Stimulated activated CD4-positive, alpha-beta T cell treated with anti-CD3 and anti-CD28 coated beads, Interleukin-15, amount 100 ng/mL, for 48 hours (primary cell): ENCODE data around the gene TSPAN5.
"Not testable (repeated sequence)": the region's sequence is repeated elsewhere in the genome, so short reads cannot be mapped to it uniquely, and the experiment has no call there.

Experiments used
- DNase-seq, 2 donors: peaks; one replicate each; pipeline ENCODE4 v3.0.0-alpha.2; 2020; ENCODE audit warnings: low read depth in 2 of 2

The TSPAN5 gene

DNA sequence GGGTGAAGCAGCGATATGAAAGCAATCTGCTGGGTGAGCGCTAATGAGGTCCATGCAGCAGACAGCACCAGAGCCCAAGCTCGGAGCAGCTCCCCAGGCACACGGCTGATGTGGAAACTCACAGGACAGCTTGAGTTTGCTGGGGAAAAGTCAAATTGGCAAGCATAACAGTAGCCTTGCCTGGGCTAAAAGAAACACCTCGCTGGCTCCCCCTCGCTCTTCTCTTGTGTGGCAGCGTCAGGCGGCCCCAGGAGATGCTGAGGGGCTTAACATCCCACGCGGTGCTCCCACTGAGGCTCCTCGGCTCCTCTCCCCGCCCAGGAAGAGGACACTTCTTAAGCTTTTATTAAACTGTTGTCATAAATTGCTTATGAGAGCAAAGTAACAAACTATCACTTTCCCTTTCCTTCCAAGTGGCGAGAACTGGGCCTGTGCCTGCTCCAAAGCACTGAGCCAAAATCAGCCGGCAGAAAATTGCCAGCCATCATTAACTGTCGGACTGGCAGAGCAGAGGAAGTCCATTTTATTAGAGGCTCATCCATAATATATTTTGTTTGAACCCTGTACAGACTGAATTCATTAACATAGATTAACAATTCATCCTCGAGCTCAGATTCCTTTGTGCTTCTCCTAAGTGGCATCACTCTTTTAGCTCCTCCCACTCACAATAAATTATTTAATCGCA, 111.4 kb downstream of the TSPAN5 start:
- DNase-seq, result no peak

DNA sequence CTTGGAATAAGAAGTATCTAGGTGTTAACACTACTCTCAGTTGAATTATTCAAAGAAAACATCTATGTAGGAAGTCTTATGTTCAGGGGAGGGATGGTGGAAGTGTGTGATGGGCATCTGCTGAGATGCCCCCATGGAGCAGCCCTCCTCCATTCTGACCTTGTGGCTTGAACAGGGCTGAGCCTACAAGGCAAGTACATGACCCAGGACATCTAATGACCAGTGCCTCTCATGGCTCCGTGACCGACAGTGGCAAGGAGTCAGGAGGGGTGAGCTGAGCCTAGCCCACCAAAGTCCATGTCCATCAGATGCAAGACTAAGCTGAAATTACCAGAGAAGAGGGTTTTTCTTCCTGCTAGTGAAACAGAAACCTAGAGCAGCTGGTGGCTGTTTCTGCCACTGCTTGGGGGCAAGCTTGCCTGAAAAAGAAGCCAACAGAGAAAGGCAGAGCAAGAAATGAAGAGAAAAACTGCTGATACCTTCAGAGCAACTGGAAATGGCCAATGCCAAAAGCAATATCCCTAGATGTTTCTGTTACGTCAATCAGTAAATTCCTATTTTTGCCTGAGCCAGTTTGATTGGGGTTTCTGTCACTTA, 113.5 kb downstream of the TSPAN5 start:
- DNase-seq, result no peak

- no peak for DNase-seq
Measured at GRCh38 chr4:98544141-98544817, 114.1 kb downstream of the TSPAN5 start.

DNA sequence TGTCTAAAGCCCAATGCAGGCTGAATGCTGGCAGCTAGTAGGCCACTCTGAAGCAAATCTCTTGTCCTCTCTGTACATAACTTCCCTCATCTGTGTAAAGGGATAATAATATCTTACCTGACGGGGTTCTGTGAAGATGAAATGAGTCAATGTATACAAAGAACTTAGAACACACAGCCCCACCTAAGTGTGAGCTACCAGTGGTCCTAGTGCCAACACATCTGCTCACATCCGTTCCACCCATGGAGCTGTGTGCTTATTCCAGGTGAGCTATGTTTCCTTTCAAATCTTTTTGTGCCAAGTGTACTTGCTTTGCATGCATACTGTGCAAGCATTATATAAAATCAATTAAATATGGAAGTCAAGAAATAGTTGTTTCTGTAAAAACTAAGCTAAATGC, 116.4 kb downstream of the TSPAN5 start:
- no peak for DNase-seq

GRCh38 chr4:98540803-98541202, 117.6 kb downstream of the TSPAN5 start:
- no peak for DNase-seq

GRCh38 chr4:98539741-98540140, 118.7 kb downstream of the TSPAN5 start:
- no peak for DNase-seq

DNA sequence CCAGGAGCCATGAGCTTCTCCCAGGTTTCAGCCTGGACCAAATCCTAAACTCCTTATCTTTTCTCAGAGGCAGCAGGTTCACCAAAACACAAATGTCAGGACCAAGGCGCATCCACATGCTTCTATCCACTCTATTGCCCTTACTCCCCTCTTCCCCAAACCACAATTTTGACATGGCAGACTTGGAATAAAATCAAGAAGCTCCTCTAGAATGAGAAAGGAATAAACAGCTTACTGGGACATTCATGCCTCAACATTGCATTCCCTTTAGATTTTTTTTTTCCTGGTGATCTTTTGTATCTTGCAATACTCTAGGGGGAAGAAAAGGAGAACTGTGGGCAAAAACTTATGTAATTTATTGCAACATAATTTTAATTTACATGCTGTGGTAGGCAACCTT, 119.1 kb downstream of the TSPAN5 start:
- DNase-seq, result no peak

- no peak for DNase-seq
Measured at GRCh38 chr4:98536631-98537030, 121.8 kb downstream of the TSPAN5 start.

DNA sequence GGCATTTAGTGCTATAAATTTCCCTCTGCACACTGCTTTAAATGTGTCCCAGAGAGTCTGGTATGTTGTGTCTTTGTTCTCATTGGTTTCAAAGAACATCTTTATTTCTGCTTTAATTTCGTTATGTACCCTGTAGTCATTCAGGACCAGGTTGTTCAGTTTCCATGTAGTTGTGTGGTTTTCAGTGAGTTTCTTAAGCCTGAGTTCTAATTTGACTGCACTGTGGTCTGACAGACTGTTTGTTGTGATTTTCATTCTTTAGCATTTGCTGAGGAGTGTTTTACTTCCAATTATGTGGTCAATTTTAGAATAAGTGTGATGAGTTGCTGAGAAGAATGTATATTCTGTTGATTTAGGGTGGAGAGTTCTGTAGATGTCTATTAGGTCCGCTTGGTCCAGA, 124.3 kb downstream of the TSPAN5 start:
- DNase-seq, result not testable (repeated sequence)

DNA sequence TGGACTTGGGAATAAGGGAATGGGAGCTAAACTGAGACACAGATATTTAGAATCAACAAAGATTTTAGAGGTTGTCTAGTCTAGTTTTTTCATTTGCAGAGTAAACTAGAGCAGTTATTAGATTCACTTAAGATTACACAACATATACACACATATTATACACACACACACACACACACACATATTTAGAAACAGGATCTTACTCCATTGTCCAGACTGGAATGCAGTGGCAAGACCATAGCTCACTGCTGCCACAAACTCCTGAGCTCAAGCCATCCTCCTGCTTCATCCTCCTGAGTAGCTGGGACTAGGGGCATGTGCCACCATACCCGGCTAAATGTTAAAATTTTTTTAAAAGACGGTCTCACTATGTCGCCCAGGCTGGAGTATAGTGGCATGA, 127.8 kb downstream of the TSPAN5 start:
- DNase-seq, result no peak

GRCh38 chr4:98529970-98530569, 128.3 kb downstream of the TSPAN5 start:
- no peak for DNase-seq

- DNase-seq, result no peak
Measured at GRCh38 chr4:98528882-98529281, 129.5 kb downstream of the TSPAN5 start.

DNA sequence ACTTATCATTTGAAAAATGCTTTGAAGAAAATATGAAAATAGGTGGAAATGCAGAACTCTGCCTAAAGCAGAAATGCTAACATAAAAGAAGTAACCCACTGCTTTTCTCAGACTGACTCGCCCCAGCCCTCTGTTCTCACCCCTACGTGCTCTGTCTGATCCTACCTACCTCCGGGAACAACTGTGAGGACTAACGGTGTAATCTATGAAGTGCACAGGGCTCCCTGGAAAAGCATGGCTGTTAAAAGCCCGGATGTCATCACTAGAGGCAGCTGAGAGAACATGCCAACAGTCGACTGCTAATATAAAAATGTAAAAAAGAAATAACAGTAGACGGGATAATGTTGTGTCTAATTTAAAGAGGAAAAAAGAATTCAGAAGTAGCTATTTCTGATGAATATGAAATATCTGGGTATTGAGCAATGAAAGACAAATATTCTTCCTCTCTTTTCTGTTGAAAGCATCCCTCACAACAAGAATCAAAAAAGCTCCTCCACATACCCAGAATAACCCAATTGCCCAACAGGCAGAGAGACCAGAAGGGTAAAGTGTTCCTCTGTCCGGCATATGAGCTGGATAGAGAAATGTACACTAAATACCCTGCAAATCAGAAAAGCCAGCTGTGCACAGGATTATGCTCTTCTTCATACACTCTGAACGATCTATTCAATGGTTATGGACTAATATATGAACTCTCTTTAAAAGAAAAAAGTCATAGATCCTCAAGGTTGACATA, 130.7 kb downstream of the TSPAN5 start:
- DNase-seq, result no peak

DNA sequence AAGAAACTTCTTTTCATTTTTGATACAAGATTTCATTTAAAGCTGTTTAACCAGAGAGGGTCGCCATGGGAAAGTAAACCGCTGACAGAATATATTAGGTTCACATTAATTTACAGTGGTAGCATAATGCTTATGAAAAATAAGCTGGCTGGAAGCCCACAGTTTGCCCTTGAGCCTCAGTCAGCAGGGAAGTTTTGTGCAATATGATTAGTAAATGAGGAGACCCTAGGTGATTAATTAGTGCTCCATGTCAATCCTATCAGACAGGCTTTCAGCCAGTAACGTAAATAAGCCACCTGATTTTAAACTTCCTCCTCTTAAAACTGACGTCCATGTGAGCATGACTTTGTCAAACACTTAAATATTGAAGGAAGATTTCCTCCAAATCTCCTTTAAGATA, 134.2 kb downstream of the TSPAN5 start:
- no peak for DNase-seq

GRCh38 chr4:98522636-98523395, 135.6 kb downstream of the TSPAN5 start:
- DNase-seq, result no peak

DNA sequence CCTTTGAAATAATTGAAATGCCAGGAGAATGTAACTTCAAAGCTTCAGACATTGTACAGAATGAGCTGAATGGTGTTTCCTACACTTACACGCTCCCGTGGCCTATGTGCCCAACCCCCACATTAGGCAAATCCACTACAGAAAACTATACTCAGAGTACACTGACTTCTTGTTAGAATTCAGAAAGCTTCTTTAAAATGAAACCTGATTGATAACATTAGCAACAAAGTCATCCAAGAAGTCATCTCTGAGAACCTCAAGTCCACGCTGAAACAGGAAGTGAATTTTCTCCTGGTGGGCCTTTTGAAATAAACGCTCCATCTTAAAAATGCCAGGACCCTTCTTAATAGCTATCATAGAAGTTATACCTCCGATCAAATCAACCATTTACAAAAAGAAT, 136.3 kb downstream of the TSPAN5 start:
- no peak for DNase-seq

GRCh38 chr4:98521486-98521885, 136.9 kb downstream of the TSPAN5 start:
- DNase-seq, result no peak

DNA sequence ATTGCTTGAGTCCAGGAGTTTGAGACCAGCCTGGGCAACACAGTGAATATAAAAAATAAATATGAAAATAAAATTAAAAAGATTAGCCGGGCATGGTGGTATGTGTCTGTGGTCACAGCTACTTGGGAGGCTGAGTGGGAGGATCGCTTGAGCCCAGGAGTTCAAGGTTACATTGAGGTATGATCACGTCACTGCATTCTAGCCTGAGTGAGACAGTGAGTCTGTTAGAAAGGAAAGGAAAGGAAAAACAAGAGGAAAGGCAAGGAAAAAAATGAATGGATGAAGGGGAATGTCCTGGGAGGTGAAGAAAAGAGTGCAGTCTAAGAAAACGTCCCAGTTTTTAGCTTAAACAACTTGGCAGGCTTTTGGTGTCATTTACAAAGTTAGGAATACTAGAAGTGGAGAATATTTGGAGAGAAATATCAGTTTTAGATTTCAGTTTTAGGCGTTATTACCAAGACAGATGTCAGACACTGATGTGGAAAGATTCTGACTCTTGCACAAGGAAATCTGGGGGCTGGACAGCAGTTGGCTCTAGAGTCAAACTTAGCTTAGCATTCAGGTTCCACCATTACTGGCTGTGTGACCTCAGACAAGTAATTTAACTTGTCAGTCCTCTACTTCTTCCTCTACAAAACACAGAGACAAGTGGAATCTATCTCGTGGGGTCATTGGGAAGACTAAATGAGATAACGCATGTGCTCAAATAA, 139.0 kb downstream of the TSPAN5 start:
- no peak for DNase-seq

DNA sequence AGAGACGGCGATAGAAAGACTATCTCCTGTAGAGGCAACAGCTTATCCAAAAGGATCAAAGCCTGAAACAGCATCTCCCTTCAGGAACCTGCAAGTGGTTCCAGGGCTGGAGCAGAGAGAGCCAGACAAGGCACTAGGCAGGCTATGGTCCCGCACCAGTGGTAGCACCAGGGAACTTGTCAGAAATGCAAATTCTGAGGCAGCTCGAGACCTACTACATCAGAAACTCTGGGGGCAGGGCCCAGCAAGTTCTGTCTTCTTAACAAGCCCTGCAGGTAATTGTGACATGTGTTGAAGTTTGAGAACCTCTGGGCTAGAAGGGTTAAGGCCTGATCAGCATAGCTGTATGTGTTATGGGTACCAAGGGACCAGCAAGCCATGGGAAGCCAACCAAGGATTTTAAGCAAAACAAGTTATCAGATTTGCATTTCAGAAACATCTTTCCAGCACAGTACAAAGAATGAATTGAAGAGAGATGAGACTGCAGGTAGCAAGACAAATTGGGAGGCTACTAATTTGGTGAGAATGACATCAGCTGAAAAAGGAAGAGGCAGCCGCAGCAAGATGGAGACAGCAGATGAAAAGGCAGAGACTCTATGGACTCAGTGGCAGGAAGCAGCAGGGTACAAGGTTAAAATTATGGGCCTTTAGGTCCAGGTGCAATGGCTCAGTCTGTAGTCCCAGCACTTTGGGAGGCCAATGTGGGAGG, 139.7 kb downstream of the TSPAN5 start:
- DNase-seq, result no peak
